ENCODE measurements around the gene P3H1. TPM values are rescaled to one million over a fixed set of nuclear protein-coding genes. Genes with fewer than 3 reads are reported as not detected.
A peak's percentile ranks its signal among the peaks of the same experiment; 100 is the strongest.
"Not testable (repeated sequence)": the region's sequence is repeated elsewhere in the genome, so short reads cannot be mapped to it uniquely, and the experiment has no call there.

P3H1 gene
- total and polyA plus RNA-seq, 2 experiments from 2014 or later, result 102 to 192 TPM

GRCh38 chr1:42756956-42757891 lies 9.6 kb downstream of the P3H1 start:
- H3K9me3 ChIP-seq (ENCODE audit: low read depth), result no peaks in the 10 kb centered on the region
- no peak for TF ChIP-seq EZH2phosphoT487 (IDR thresholded peaks at IDR 0.05; ENCODE audit: low read depth, severe bottlenecking, unreplicated experiment)
- no peak for TF ChIP-seq EZH2 (IDR thresholded peaks at IDR 0.05; ENCODE audit: borderline replicate concordance)
- peak; percentile 65 for TF ChIP-seq CTCF (IDR thresholded peaks at IDR 0.05; ENCODE audit: poor library complexity)
- DNase-seq (ENCODE audit: low spot score), result peak; percentile 76
- H2AFZ ChIP-seq, result no peak overlapping the region
- H3K4me2 ChIP-seq, result no peak overlapping the region
- WGBS (ENCODE audit: low lambda C conversion rate, missing lambda C conversion rate), result 78% methylated on average over 17 of the region's 17 CpGs
- no peaks in the 10 kb centered on the region for H3K36me3 ChIP-seq (replicated peaks; ENCODE audit: insufficient read depth, low read depth)
- H3K79me2 ChIP-seq, result peaks cover 9% of the 10 kb centered on the region
- H3K4me1 ChIP-seq (ENCODE audit: insufficient read depth), result no peaks in the 10 kb centered on the region
- no peaks in the 10 kb centered on the region for H4K20me1 ChIP-seq (ENCODE audit: insufficient read depth, poor library complexity, severe bottlenecking)
- H3K27me3 ChIP-seq, result no peaks in the 10 kb centered on the region
- H3K4me3 ChIP-seq, result no peak overlapping the region
- no peak overlapping the region for H3K27ac ChIP-seq
- H3K9me2 ChIP-seq (replicated peaks; ENCODE audit: insufficient read depth), result no peaks in the 10 kb centered on the region

- Histone ChIP-seq H3K9me3 (ENCODE audit: low read depth) (no peaks in the 10 kb centered on the region), H4K20me1 (ENCODE audit: insufficient read depth, poor library complexity, severe bottlenecking) (no peaks in the 10 kb centered on the region), H3K9me2 (replicated peaks; ENCODE audit: insufficient read depth) (no peaks in the 10 kb centered on the region), H2AFZ (no peak overlapping the region), H3K4me3 (no peak overlapping the region), H3K27me3 (no peaks in the 10 kb centered on the region), H3K79me2 (no peaks in the 10 kb centered on the region), H3K36me3 (replicated peaks; ENCODE audit: insufficient read depth, low read depth) (no peaks in the 10 kb centered on the region), H3K4me1 (ENCODE audit: insufficient read depth) (no peaks in the 10 kb centered on the region), H3K4me2 (no peak overlapping the region), H3K27ac (no peak overlapping the region)
- 71% methylated on average over 1 of the region's 1 CpG for WGBS (ENCODE audit: low lambda C conversion rate, missing lambda C conversion rate)
- TF ChIP-seq EZH2 (IDR thresholded peaks at IDR 0.05; ENCODE audit: borderline replicate concordance), result no peak
- no peak for TF ChIP-seq CTCF (IDR thresholded peaks at IDR 0.05; ENCODE audit: poor library complexity)
- no peak for TF ChIP-seq EZH2phosphoT487 (IDR thresholded peaks at IDR 0.05; ENCODE audit: low read depth, severe bottlenecking, unreplicated experiment)
- no peak for DNase-seq (ENCODE audit: low spot score)
Measured at GRCh38 chr1:42753070-42753469, 13.8 kb downstream of the P3H1 start.

GRCh38 chr1:42752284-42752683 lies 14.5 kb downstream of the P3H1 start:
- no peak for DNase-seq (ENCODE audit: low spot score)

DNA sequence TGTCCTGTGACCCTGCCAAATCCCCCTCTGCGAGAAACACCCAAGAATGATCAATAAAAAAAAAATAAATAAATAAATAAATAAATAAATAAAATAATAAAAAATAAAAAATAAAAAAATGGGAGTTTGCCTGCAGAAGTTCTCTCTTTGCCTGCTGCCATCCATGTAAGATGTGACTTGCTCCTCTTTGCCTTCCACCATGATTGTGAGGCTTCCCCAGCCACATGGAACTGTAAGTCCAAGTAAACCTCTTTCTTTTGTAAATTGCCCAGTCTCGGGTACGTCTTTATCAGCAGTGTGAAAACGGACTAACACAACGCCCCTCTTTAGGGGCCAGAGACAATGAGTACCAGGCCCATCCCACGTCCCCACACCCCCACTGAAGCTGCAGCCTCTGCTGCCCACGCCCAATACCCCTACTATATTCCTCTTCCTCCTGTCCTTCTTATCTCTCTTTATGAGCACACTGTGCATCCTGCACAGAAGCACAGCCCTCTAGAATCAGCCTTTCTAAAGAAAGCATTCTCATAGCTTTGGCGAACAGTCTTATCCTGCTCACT lies 15.2 kb downstream of the P3H1 start:
- not testable (repeated sequence) for H3K27ac ChIP-seq; H2AFZ ChIP-seq; H3K27me3 ChIP-seq; H3K9me2 ChIP-seq (replicated peaks; ENCODE audit: insufficient read depth); H3K36me3 ChIP-seq (replicated peaks; ENCODE audit: insufficient read depth, low read depth); H3K4me3 ChIP-seq; H3K4me2 ChIP-seq; H3K4me1 ChIP-seq (ENCODE audit: insufficient read depth); H4K20me1 ChIP-seq (ENCODE audit: insufficient read depth, poor library complexity, severe bottlenecking); H3K79me2 ChIP-seq; H3K9me3 ChIP-seq (ENCODE audit: low read depth); DNase-seq (ENCODE audit: low spot score)
- WGBS (ENCODE audit: low lambda C conversion rate, missing lambda C conversion rate), result 93% methylated on average over 8 of the region's 8 CpGs

More at GRCh38 chr1:42752284-42752683, 14.5 kb downstream of the P3H1 start:
- no peaks in the 10 kb centered on the region for H3K36me3 ChIP-seq (replicated peaks; ENCODE audit: insufficient read depth, low read depth)
- WGBS (ENCODE audit: low lambda C conversion rate, missing lambda C conversion rate), result 98% methylated on average over 6 of the region's 6 CpGs
- no peak for TF ChIP-seq EZH2 (IDR thresholded peaks at IDR 0.05; ENCODE audit: borderline replicate concordance)
- no peak for TF ChIP-seq EZH2phosphoT487 (IDR thresholded peaks at IDR 0.05; ENCODE audit: low read depth, severe bottlenecking, unreplicated experiment)
- TF ChIP-seq CTCF (IDR thresholded peaks at IDR 0.05; ENCODE audit: poor library complexity), result no peak
- no peaks in the 10 kb centered on the region for H3K9me3 ChIP-seq (ENCODE audit: low read depth)
- H2AFZ ChIP-seq, result no peak overlapping the region
- no peaks in the 10 kb centered on the region for H3K4me1 ChIP-seq (ENCODE audit: insufficient read depth)
- H3K27ac ChIP-seq, result no peak overlapping the region
- no peaks in the 10 kb centered on the region for H3K27me3 ChIP-seq
- no peak overlapping the region for H3K4me3 ChIP-seq
- H3K9me2 ChIP-seq (replicated peaks; ENCODE audit: insufficient read depth), result no peaks in the 10 kb centered on the region
- no peaks in the 10 kb centered on the region for H4K20me1 ChIP-seq (ENCODE audit: insufficient read depth, poor library complexity, severe bottlenecking)
- no peaks in the 10 kb centered on the region for H3K79me2 ChIP-seq
- no peak overlapping the region for H3K4me2 ChIP-seq

Measured in hepatocyte (in vitro differentiated cells).